ENCODE results near the gene SYT7. TPM values are rescaled to one million over a fixed set of nuclear protein-coding genes. Genes with fewer than 3 reads are reported as not detected.

Gene SYT7
- total and polyA plus RNA-seq, 11 donors: 12.4 to 34.7 (median 17.4) TPM

GRCh38 chr11:61516191-61516590 lies 64.7 kb downstream of the SYT7 start:
- H3K4me3 ChIP-seq: peak overlapping the region in 1 of 12 donors; percentile 1
- TF ChIP-seq POLR2A (IDR thresholded peaks at IDR 0.05) (no peak), CTCF (IDR thresholded peaks at IDR 0.05) (no peak)
- peak overlapping the region in 3 of 12 donors; percentile 18 to 31 (median 19) for H3K27ac ChIP-seq
- H3K36me3 ChIP-seq: peaks cover 0 to 3% (median 0%) of the 10 kb centered on the region in 9 donors
- intact Hi-C loops (cut with DNase I): loop anchor here in 9 of 10 donors (2.0 to 10.0 kb wide), 9 partner anchors 34 to 71 kb away; a partner anchor contains a TSS
- H3K4me1 ChIP-seq: peaks cover 0 to 10% (median 1%) of the 10 kb centered on the region in 12 donors
- no peak for ATAC-seq
- no peak for DNase-seq
- H3K27me3 ChIP-seq: peaks cover 0 to 14% (median 2%) of the 10 kb centered on the region in 9 donors
- WGBS, 4 donors: 40 to 57% (median 49%) methylated on average over 22 of the region's 22 CpGs
- no peaks in the 10 kb centered on the region for H3K9me3 ChIP-seq

GRCh38 chr11:61515686-61516085 lies 65.2 kb downstream of the SYT7 start:
- Histone ChIP-seq H3K4me1 (peaks cover 0 to 10% (median 1%) of the 10 kb centered on the region in 12 donors), H3K36me3 (peaks cover 0 to 3% (median 0%) of the 10 kb centered on the region in 9 donors), H3K4me3 (no peak overlapping the region), H3K27me3 (peaks cover 0 to 19% (median 7%) of the 10 kb centered on the region in 9 donors), H3K9me3 (no peaks in the 10 kb centered on the region), H3K27ac (no peak overlapping the region)
- no peak for DNase-seq
- no peak for TF ChIP-seq CTCF (IDR thresholded peaks at IDR 0.05)
- no peak for TF ChIP-seq POLR2A (IDR thresholded peaks at IDR 0.05)
- intact Hi-C loops (cut with DNase I): loop anchor here in 9 of 10 donors (2.0 to 10.0 kb wide), 9 partner anchors 33 to 71 kb away; a partner anchor contains a TSS
- ATAC-seq: no peak
- 80 to 88% (median 85%) methylated on average over 10 of the region's 10 CpGs for WGBS, 4 donors

- DNase-seq (no peak), ATAC-seq (no peak)
- WGBS, 4 donors: 64 to 76% (median 70%) methylated on average over 11 of the region's 11 CpGs
- H3K9me3 ChIP-seq: no peaks in the 10 kb centered on the region
- H3K4me3 ChIP-seq: no peak overlapping the region
- H3K4me1 ChIP-seq: peaks cover 0 to 16% (median 7%) of the 10 kb centered on the region in 12 donors
- TF ChIP-seq POLR2A (IDR thresholded peaks at IDR 0.05) (no peak), CTCF (IDR thresholded peaks at IDR 0.05) (no peak)
- intact Hi-C loops (cut with DNase I): loop anchor here in 3 of 10 donors (5.0 to 10.0 kb wide), 3 partner anchors 37 to 69 kb away; no protein-coding TSS in a partner anchor
- peak overlapping the region in 1 of 12 donors; percentile 43 for H3K27ac ChIP-seq
- H3K27me3 ChIP-seq: peaks cover 0 to 33% (median 21%) of the 10 kb centered on the region in 9 donors
- H3K36me3 ChIP-seq: peaks cover 0 to 3% (median 0%) of the 10 kb centered on the region in 9 donors
Measured at GRCh38 chr11:61514050-61514917, 66.6 kb downstream of the SYT7 start.

All from heart left ventricle (tissue), 16 donors.